ENCODE results near the gene BEND7. TPM values are rescaled to one million over a fixed set of nuclear protein-coding genes. Genes with fewer than 3 reads are reported as not detected.
A peak's percentile ranks its signal among the peaks of the same experiment; 100 is the strongest.

Gene BEND7, protein sequence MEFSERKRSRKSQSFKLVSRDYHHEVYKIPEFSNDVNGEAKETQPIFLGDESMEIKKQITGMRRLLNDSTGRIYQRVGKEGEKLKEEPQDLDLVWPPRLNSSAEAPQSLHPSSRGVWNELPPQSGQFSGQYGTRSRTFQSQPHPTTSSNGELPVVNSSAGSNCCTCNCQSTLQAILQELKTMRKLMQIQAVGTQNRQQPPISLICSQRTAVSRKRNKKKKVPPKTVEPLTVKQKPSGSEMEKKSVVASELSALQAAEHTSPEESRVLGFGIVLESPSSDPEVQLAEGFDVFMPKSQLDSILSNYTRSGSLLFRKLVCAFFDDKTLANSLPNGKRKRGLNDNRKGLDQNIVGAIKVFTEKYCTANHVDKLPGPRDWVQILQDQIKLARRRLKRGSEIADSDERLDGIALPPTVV
- 14.8 and 19.5 TPM in 2 replicates for total RNA-seq (2021)
- percentile 59 among the genes with signal in this experiment for Bru-seq, nascent RNA
- BruChase-seq, experiment 1, labeled RNA remaining after a 2-hour chase, result percentile 60 among the genes with signal in this experiment
- BruChase-seq, experiment 2, labeled RNA remaining after a 6-hour chase, result percentile 51 among the genes with signal in this experiment
- long read RNA-seq, partial matches to known transcripts, result 2 of 12 reads
- long read RNA-seq, other reads (novel, unspliced or antisense), result 10 of 12 reads

DNA sequence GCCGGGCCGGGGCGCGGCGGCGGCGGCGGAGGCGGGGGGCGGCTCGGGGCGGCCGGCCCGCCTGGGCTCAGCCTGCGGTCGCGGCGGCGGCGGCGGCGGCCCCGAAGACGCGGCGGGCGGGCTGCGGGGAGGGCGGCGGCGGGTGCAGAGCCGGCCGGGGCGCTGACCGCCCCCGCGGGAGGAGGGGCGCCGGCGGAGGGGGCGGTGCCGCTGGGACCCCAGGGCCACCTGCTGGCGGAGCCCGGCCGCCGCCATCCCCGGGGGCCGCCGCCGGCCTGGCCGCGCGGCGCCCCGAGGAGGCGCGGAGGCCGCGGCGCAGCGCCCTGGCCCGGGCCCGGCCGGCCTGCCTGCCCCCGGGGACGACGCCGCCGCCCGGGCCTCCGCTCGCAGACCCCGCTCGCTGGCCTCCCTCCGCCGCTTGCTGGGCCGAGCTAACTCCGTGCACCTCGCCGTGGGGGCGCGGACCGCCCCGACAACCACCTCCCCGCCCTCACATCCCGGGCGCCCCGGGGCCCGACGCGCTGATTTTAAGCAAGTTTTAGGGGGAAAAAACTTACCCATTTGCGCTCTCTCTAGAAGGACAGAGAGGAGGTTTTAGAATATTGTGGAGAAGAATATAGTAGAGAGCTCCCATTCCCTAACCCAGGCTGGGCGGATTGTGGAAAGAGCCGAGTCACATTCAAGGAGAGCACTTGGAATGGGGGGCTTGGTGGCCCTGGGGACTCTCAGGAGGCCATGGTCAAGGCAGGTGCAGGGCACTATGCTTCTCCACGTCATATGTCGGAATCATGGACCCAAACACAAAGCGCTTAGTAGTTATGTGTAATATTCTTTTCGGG lies at the start of gene BEND7:
Gene BEND7, minus strand, starts transcription at position 140 of the 839 bp plus-strand sequence. CDS start 481 bp downstream, outside the sequence.
- Histone ChIP-seq H3K9me3 (ENCODE audit: low read depth, low read length, poor library complexity, severe bottlenecking) (no peaks in the 10 kb centered on the region), H3K4me1 (ENCODE audit: insufficient read depth, low read length, poor library complexity, severe bottlenecking) (peaks cover 15% of the 10 kb centered on the region), H3K27ac (ENCODE audit: low read depth, low read length, poor library complexity, severe bottlenecking) (peak within 1 kb of the TSS; percentile 55), H3K27me3 (replicated peaks; ENCODE audit: insufficient read depth, low read depth, low read length, poor library complexity) (peaks cover 3% of the 10 kb centered on the region), H3K4me3 (ENCODE audit: low read depth, low read length, poor library complexity, severe bottlenecking) (peak within 1 kb of the TSS; percentile 55), H3K36me3 (ENCODE audit: insufficient read depth, low read length, poor library complexity, severe bottlenecking) (no peaks in the 10 kb centered on the region)
- ChIA-PET CTCF (no interaction called here), POLR2A (ENCODE audit: low non-redundant PET) (interaction anchor here (0.6 kb wide), 1 partner anchor 151 kb away, joined by 3 read pairs; no protein-coding TSS in a partner anchor)
- TF ChIP-seq EZH2 (IDR thresholded peaks at IDR 0.05; ENCODE audit: borderline replicate concordance, low read depth, low read length, poor library complexity, severe bottlenecking), result no peak
- TF ChIP-seq, protein P1, sequence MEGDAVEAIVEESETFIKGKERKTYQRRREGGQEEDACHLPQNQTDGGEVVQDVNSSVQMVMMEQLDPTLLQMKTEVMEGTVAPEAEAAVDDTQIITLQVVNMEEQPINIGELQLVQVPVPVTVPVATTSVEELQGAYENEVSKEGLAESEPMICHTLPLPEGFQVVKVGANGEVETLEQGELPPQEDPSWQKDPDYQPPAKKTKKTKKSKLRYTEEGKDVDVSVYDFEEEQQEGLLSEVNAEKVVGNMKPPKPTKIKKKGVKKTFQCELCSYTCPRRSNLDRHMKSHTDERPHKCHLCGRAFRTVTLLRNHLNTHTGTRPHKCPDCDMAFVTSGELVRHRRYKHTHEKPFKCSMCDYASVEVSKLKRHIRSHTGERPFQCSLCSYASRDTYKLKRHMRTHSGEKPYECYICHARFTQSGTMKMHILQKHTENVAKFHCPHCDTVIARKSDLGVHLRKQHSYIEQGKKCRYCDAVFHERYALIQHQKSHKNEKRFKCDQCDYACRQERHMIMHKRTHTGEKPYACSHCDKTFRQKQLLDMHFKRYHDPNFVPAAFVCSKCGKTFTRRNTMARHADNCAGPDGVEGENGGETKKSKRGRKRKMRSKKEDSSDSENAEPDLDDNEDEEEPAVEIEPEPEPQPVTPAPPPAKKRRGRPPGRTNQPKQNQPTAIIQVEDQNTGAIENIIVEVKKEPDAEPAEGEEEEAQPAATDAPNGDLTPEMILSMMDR (conservative IDR thresholded peaks at IDR 0.05; ENCODE audit: low read depth, low read length), result no peak
- DNase-seq (ENCODE audit: low spot score), result peak; percentile 48
- intact Hi-C loops (cut with micrococcal nuclease; ENCODE audit: unreplicated experiment), result no loop called here
- no TSS peak for BruUV-seq (replicated peaks)

- BruUV-seq (replicated peaks), result no TSS peak
- CTCF ChIA-PET, result no interaction called here
- no peaks in the 10 kb centered on the region for H3K4me1 ChIP-seq (ENCODE audit: insufficient read depth, low read length, poor library complexity, severe bottlenecking)
Measured at GRCh38 chr10:13573960-13574359, 45.1 kb upstream of the BEND7 start.

DNA sequence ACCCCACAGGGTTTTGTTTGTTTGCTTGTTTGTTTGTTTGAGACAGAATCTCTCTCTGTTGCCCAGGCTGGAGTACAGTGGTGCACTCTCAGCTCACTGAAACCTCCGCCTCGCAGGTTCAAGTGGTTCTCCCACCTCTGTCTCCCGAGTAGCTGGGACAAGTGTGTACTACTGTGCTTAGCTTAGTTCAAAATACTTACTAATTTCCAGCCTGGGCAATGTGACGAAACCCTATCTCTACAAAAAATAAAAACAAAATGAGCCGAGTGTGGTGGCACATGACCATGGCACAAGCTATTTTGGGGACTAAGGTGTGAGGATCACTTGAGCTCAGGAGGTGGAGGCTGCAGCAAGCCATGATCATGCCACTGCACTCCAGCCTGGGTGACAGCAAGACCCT lies 42.7 kb upstream of the BEND7 start:
- ChIA-PET POLR2A (ENCODE audit: low non-redundant PET) (no interaction called here), CTCF (no interaction called here)
- no peak for DNase-seq (ENCODE audit: low spot score)
- no peak overlapping the region for H3K4me3 ChIP-seq (ENCODE audit: low read depth, low read length, poor library complexity, severe bottlenecking)
- no peaks in the 10 kb centered on the region for H3K9me3 ChIP-seq (ENCODE audit: low read depth, low read length, poor library complexity, severe bottlenecking)
- TF ChIP-seq, protein P1 (conservative IDR thresholded peaks at IDR 0.05; ENCODE audit: low read depth, low read length), result no peak
- TF ChIP-seq EZH2 (IDR thresholded peaks at IDR 0.05; ENCODE audit: borderline replicate concordance, low read depth, low read length, poor library complexity, severe bottlenecking), result no peak
- peaks cover 17% of the 10 kb centered on the region for H3K27me3 ChIP-seq (replicated peaks; ENCODE audit: insufficient read depth, low read depth, low read length, poor library complexity)
- no peaks in the 10 kb centered on the region for H3K4me1 ChIP-seq (ENCODE audit: insufficient read depth, low read length, poor library complexity, severe bottlenecking)
- intact Hi-C loops (cut with micrococcal nuclease; ENCODE audit: unreplicated experiment), result no loop called here
- no peaks in the 10 kb centered on the region for H3K36me3 ChIP-seq (ENCODE audit: insufficient read depth, low read length, poor library complexity, severe bottlenecking)
- no peak overlapping the region for H3K27ac ChIP-seq (ENCODE audit: low read depth, low read length, poor library complexity, severe bottlenecking)
- no TSS peak for BruUV-seq (replicated peaks)

More at GRCh38 chr10:13573960-13574359, 45.1 kb upstream of the BEND7 start:
- POLR2A ChIA-PET (ENCODE audit: low non-redundant PET), result no interaction called here
- no peak for DNase-seq (ENCODE audit: low spot score)
- TF ChIP-seq EZH2 (IDR thresholded peaks at IDR 0.05; ENCODE audit: borderline replicate concordance, low read depth, low read length, poor library complexity, severe bottlenecking), result no peak
- TF ChIP-seq, protein P1 (conservative IDR thresholded peaks at IDR 0.05; ENCODE audit: low read depth, low read length), result no peak
- intact Hi-C loops (cut with micrococcal nuclease; ENCODE audit: unreplicated experiment), result no loop called here
- Histone ChIP-seq H3K27me3 (replicated peaks; ENCODE audit: insufficient read depth, low read depth, low read length, poor library complexity) (peaks cover 17% of the 10 kb centered on the region), H3K4me3 (ENCODE audit: low read depth, low read length, poor library complexity, severe bottlenecking) (no peak overlapping the region), H3K36me3 (ENCODE audit: insufficient read depth, low read length, poor library complexity, severe bottlenecking) (no peaks in the 10 kb centered on the region), H3K27ac (ENCODE audit: low read depth, low read length, poor library complexity, severe bottlenecking) (no peak overlapping the region), H3K9me3 (ENCODE audit: low read depth, low read length, poor library complexity, severe bottlenecking) (no peaks in the 10 kb centered on the region)
